Common myeloid progenitor, CD34-positive (primary cell): Measurements from ENCODE around the gene TARM1. TPM values are rescaled to one million over a fixed set of nuclear protein-coding genes. Genes with fewer than 3 reads are reported as not detected.

ENCODE experiments used
- CTCF ChIA-PET: fragments of 350-600 bp; sonication (Branson Sonifier 250); formaldehyde crosslinking; loops from one replicate; lab custom pipeline; 2021; ENCODE audit warnings: antibody characterized with exemption; lab: Charles Lee
- POLR2A ChIA-PET: fragments of 350-600 bp; sonication (Branson Sonifier 250); formaldehyde crosslinking; loops from one replicate; lab custom pipeline; 2021; ENCODE audit warnings: antibody characterized with exemption; lab: Charles Lee
- DNase-seq, 3 donors: peaks; one replicate each; pipeline versions ENCODE4 v3.0.0 to v3.0.0-alpha.2; 2013
- H3K27ac ChIP-seq, 2 experiments: 1 replicate in 1 of 2; 2 replicates in 1 of 2; pipeline ENCODE4 v1.7.0; 2013; ENCODE audit warnings: inconsistent platforms in 2 of 2, low read length in 2 of 2, mild to moderate bottlenecking in 2 of 2, low read depth in 1 of 2, moderate library complexity in 1 of 2; ENCODE audit not compliant: severe bottlenecking in 2 of 2, insufficient read depth in 1 of 2, poor library complexity in 1 of 2
- H3K27me3 ChIP-seq, 5 experiments: replicated peaks in 2 of 5; 1 replicate in 3 of 5; 2 replicates in 2 of 5; pipeline versions ENCODE4 v1.6.1 to v1.7.0; 2013; ENCODE audit warnings: low read length in 4 of 5, mild to moderate bottlenecking in 2 of 5, moderate library complexity in 2 of 5, inconsistent platforms in 1 of 5; ENCODE audit not compliant: insufficient read depth in 5 of 5, control insufficient read depth in 4 of 5
- H3K36me3 ChIP-seq, 4 experiments: 1 replicate in 2 of 4; 2 replicates in 2 of 4; pipeline versions ENCODE4 v1.6.1 to v1.7.0; 2013; ENCODE audit warnings: low read length in 3 of 4, control low read depth in 1 of 4, mild to moderate bottlenecking in 1 of 4; ENCODE audit not compliant: control insufficient read depth in 4 of 4, insufficient read depth in 4 of 4
- H3K4me1 ChIP-seq, 4 experiments: 1 replicate in 3 of 4; 2 replicates in 1 of 4; pipeline versions ENCODE4 v1.6.1 to v1.7.1; 2013; ENCODE audit warnings: low read length in 3 of 4, mild to moderate bottlenecking in 3 of 4, control low read depth in 1 of 4, inconsistent platforms in 1 of 4, moderate library complexity in 1 of 4; ENCODE audit not compliant: control insufficient read depth in 4 of 4, insufficient read depth in 4 of 4; ENCODE audit errors: control extremely low read depth in 1 of 4
- H3K4me3 ChIP-seq, 7 experiments: 1 replicate in 4 of 7; 2 replicates in 3 of 7; pipeline versions ENCODE4 v1.5.1 to v1.7.0; 2013; ENCODE audit warnings: mild to moderate bottlenecking in 7 of 7, low read length in 6 of 7, moderate library complexity in 6 of 7, inconsistent platforms in 2 of 7, low read depth in 2 of 7, control low read depth in 1 of 7; ENCODE audit not compliant: insufficient read depth in 4 of 7, control insufficient read depth in 1 of 7; ENCODE audit errors: extremely low read depth in 1 of 7
- H3K9me3 ChIP-seq, 5 experiments: 1 replicate in 4 of 5; 2 replicates in 1 of 5; pipeline versions ENCODE4 v1.6.1 to v1.7.1; 2013; ENCODE audit warnings: low read length in 4 of 5, mild to moderate bottlenecking in 2 of 5, inconsistent platforms in 1 of 5, low read depth in 1 of 5, moderate library complexity in 1 of 5; ENCODE audit not compliant: control insufficient read depth in 4 of 5, insufficient read depth in 2 of 5; ENCODE audit errors: control extremely low read depth in 1 of 5
- WGBS: methylation state at CpG from one replicate; pipeline ENCODE4 v1.1.5; 2013; ENCODE audit not compliant: insufficient coverage; 5-methylcytosine and 5-hydroxymethylcytosine counted together
- polyA plus RNA-seq: library from polyadenylated mRNA; unstranded; fragments of 120-200 nt; gene quantifications from one replicate; pipeline ENCODE4 v1.2.1, GENCODE V29; 2013

TARM1 gene
- not detected for polyA plus RNA-seq

GRCh38 chr19:54081032-54081431, at the start of gene TARM1:
Gene TARM1 (minus strand): TSS chr19:54081365. CDS start chr19:54081340, 25 bp downstream.
- Histone ChIP-seq H3K4me3 (no peak within 1 kb of the TSS), H3K9me3 (peaks cover 0 to 12% (median 6%) of the 10 kb centered on the region in 5 experiments), H3K4me1 (peaks cover 0 to 8% (median 5%) of the 10 kb centered on the region in 4 experiments), H3K27me3 (peaks cover 0 to 2% (median 0%) of the 10 kb centered on the region in 5 experiments), H3K36me3 (no peaks in the 10 kb centered on the region), H3K27ac (no peak within 1 kb of the TSS)
- POLR2A ChIA-PET: no interaction called here
- CTCF ChIA-PET: interaction anchor here (0.9 kb wide), 1 partner anchor 422 kb away, joined by 3 read pairs; no protein-coding TSS in a partner anchor
- no peak for DNase-seq
- WGBS: 90% methylated on average over 2 of the region's 7 CpGs

GRCh38 chr19:54129617-54129996, 48.4 kb upstream of the TARM1 start:
- H3K9me3 ChIP-seq: peaks cover 0 to 3% (median 0%) of the 10 kb centered on the region in 5 experiments
- 98% methylated on average over 19 of the region's 20 CpGs for WGBS
- H3K27me3 ChIP-seq: no peaks in the 10 kb centered on the region
- CTCF ChIA-PET: no interaction called here
- peaks cover 1 to 65% (median 48%) of the 10 kb centered on the region in 4 experiments for H3K36me3 ChIP-seq
- H3K4me3 ChIP-seq: no peak overlapping the region
- H3K27ac ChIP-seq: no peak overlapping the region
- no peaks in the 10 kb centered on the region for H3K4me1 ChIP-seq
- DNase-seq: no peak
- POLR2A ChIA-PET: no interaction called here

- H3K4me3 ChIP-seq: no peak overlapping the region
- H3K9me3 ChIP-seq: peaks cover 0 to 3% (median 0%) of the 10 kb centered on the region in 5 experiments
- H3K4me1 ChIP-seq: no peaks in the 10 kb centered on the region
- no peak overlapping the region for H3K27ac ChIP-seq
- POLR2A ChIA-PET: no interaction called here
- no peak for DNase-seq
- CTCF ChIA-PET: no interaction called here
- H3K27me3 ChIP-seq: no peaks in the 10 kb centered on the region
- peaks cover 3 to 71% (median 54%) of the 10 kb centered on the region in 4 experiments for H3K36me3 ChIP-seq
- WGBS: 97% methylated on average over 37 of the region's 41 CpGs
Measured at GRCh38 chr19:54128796-54129616, 47.8 kb upstream of the TARM1 start.

- POLR2A ChIA-PET: no interaction called here
- no peaks in the 10 kb centered on the region for H3K27me3 ChIP-seq
- no peaks in the 10 kb centered on the region for H3K9me3 ChIP-seq
- H3K4me3 ChIP-seq: no peak overlapping the region
- H3K4me1 ChIP-seq: no peaks in the 10 kb centered on the region
- no peak for DNase-seq
- WGBS: 96% methylated on average over 13 of the region's 20 CpGs
- peaks cover 8 to 77% (median 60%) of the 10 kb centered on the region in 4 experiments for H3K36me3 ChIP-seq
- H3K27ac ChIP-seq: no peak overlapping the region
- CTCF ChIA-PET: no interaction called here
Measured at GRCh38 chr19:54128441-54128725, 47.2 kb upstream of the TARM1 start.

GRCh38 chr19:54127688-54128440, 46.7 kb upstream of the TARM1 start:
- no peak overlapping the region for H3K4me3 ChIP-seq
- CTCF ChIA-PET: interaction anchor here (1.1 kb wide), 1 partner anchor 9 kb away, joined by 4 read pairs; no protein-coding TSS in a partner anchor
- no peak overlapping the region for H3K27ac ChIP-seq
- WGBS: 89% methylated on average over 26 of the region's 44 CpGs
- POLR2A ChIA-PET: no interaction called here
- H3K9me3 ChIP-seq: no peaks in the 10 kb centered on the region
- H3K36me3 ChIP-seq: peaks cover 8 to 82% (median 64%) of the 10 kb centered on the region in 4 experiments
- no peaks in the 10 kb centered on the region for H3K4me1 ChIP-seq
- no peaks in the 10 kb centered on the region for H3K27me3 ChIP-seq
- no peak for DNase-seq

GRCh38 chr19:54125713-54126112, 44.5 kb upstream of the TARM1 start:
- DNase-seq: no peak
- CTCF ChIA-PET: no interaction called here
- POLR2A ChIA-PET: no interaction called here
- Histone ChIP-seq H3K4me1 (no peaks in the 10 kb centered on the region), H3K27ac (no peak overlapping the region), H3K9me3 (no peaks in the 10 kb centered on the region), H3K4me3 (no peak overlapping the region), H3K36me3 (peaks cover 8 to 87% (median 71%) of the 10 kb centered on the region in 4 experiments), H3K27me3 (no peaks in the 10 kb centered on the region)
- WGBS: 96% methylated on average over 8 of the region's 9 CpGs

GRCh38 chr19:54124393-54124792, 43.2 kb upstream of the TARM1 start:
- no peaks in the 10 kb centered on the region for H3K4me1 ChIP-seq
- no peaks in the 10 kb centered on the region for H3K27me3 ChIP-seq
- no peak for DNase-seq
- ChIA-PET POLR2A (no interaction called here), CTCF (interaction anchor here (0.9 kb wide), 1 partner anchor 8 kb away, joined by 3 read pairs; no protein-coding TSS in a partner anchor)
- no peak overlapping the region for H3K4me3 ChIP-seq
- no peaks in the 10 kb centered on the region for H3K9me3 ChIP-seq
- WGBS: 98% methylated on average over 17 of the region's 19 CpGs
- peaks cover 8 to 93% (median 75%) of the 10 kb centered on the region in 4 experiments for H3K36me3 ChIP-seq
- H3K27ac ChIP-seq: no peak overlapping the region
